GM18909 (cell line): ENCODE results near the gene DGKI.

Source experiments
- ATAC-seq: cut with Tn5 transposase; IDR thresholded peaks from one replicate; pipeline ENCODE4 v1.9.1; 2021; ENCODE audit warnings: mild to moderate bottlenecking; ENCODE audit not compliant: unreplicated experiment, poor library complexity

The DGKI gene

GRCh38 chr7:137703291-137704010, 143.3 kb downstream of the DGKI start:
- no peak for ATAC-seq

GRCh38 chr7:137696988-137697387, 149.8 kb downstream of the DGKI start:
- ATAC-seq: no peak

GRCh38 chr7:137696376-137696775, 150.4 kb downstream of the DGKI start:
- ATAC-seq: no peak

- no peak for ATAC-seq
These were observed 150.8 kb downstream of the DGKI start for GRCh38 chr7:137695942-137696341.

GRCh38 chr7:137695494-137695893, 151.3 kb downstream of the DGKI start:
- ATAC-seq: no peak

- no peak for ATAC-seq
These were observed 152.4 kb downstream of the DGKI start for GRCh38 chr7:137694405-137694804.

GRCh38 chr7:137692399-137692798, 154.4 kb downstream of the DGKI start:
- ATAC-seq: no peak

GRCh38 chr7:137691566-137691965, 155.2 kb downstream of the DGKI start:
- no peak for ATAC-seq

- no peak for ATAC-seq
These were observed 156.1 kb downstream of the DGKI start for GRCh38 chr7:137690635-137691034.

GRCh38 chr7:137689761-137690160, 157.0 kb downstream of the DGKI start:
- ATAC-seq: no peak

- no peak for ATAC-seq
These were observed 159.1 kb downstream of the DGKI start for GRCh38 chr7:137687556-137688265.

- no peak for ATAC-seq
These were observed 161.2 kb downstream of the DGKI start for GRCh38 chr7:137685433-137686164.

GRCh38 chr7:137684776-137685175, 162.0 kb downstream of the DGKI start:
- no peak for ATAC-seq

- ATAC-seq: no peak
These were observed 162.5 kb downstream of the DGKI start for GRCh38 chr7:137684316-137684715.

- no peak for ATAC-seq
These were observed 164.2 kb downstream of the DGKI start for GRCh38 chr7:137682596-137682995.

GRCh38 chr7:137681657-137682562, 164.9 kb downstream of the DGKI start:
- ATAC-seq: no peak

GRCh38 chr7:137674551-137675409, 172.0 kb downstream of the DGKI start:
- no peak for ATAC-seq

GRCh38 chr7:137674048-137674447, 172.7 kb downstream of the DGKI start:
- ATAC-seq: no peak

GRCh38 chr7:137671920-137672319, 174.9 kb downstream of the DGKI start:
- ATAC-seq: no peak
